VCaP (cell line): ENCODE data around the gene MRPL53.
A peak's percentile ranks its signal among the peaks of the same experiment; 100 is the strongest.

Experiments used
- H3K27ac ChIP-seq: fragments of 450-650 bp; 2 replicates; pipeline ENCODE4 v1.5.1; 2017
- TF ChIP-seq, protein P1 (sequence below): fragments of 450-650 bp; conservative IDR thresholded peaks from 2 replicates; pipeline ENCODE4 v1.5.1; 2017; ENCODE audit warnings: mild to moderate bottlenecking, moderate library complexity

MRPL53 gene

GRCh38 chr2:74457129-74457548, 15.3 kb downstream of the MRPL53 start:
- H3K27ac ChIP-seq = peak overlapping the region; percentile 96
- TF ChIP-seq, protein P1, sequence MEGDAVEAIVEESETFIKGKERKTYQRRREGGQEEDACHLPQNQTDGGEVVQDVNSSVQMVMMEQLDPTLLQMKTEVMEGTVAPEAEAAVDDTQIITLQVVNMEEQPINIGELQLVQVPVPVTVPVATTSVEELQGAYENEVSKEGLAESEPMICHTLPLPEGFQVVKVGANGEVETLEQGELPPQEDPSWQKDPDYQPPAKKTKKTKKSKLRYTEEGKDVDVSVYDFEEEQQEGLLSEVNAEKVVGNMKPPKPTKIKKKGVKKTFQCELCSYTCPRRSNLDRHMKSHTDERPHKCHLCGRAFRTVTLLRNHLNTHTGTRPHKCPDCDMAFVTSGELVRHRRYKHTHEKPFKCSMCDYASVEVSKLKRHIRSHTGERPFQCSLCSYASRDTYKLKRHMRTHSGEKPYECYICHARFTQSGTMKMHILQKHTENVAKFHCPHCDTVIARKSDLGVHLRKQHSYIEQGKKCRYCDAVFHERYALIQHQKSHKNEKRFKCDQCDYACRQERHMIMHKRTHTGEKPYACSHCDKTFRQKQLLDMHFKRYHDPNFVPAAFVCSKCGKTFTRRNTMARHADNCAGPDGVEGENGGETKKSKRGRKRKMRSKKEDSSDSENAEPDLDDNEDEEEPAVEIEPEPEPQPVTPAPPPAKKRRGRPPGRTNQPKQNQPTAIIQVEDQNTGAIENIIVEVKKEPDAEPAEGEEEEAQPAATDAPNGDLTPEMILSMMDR = no peak

DNA sequence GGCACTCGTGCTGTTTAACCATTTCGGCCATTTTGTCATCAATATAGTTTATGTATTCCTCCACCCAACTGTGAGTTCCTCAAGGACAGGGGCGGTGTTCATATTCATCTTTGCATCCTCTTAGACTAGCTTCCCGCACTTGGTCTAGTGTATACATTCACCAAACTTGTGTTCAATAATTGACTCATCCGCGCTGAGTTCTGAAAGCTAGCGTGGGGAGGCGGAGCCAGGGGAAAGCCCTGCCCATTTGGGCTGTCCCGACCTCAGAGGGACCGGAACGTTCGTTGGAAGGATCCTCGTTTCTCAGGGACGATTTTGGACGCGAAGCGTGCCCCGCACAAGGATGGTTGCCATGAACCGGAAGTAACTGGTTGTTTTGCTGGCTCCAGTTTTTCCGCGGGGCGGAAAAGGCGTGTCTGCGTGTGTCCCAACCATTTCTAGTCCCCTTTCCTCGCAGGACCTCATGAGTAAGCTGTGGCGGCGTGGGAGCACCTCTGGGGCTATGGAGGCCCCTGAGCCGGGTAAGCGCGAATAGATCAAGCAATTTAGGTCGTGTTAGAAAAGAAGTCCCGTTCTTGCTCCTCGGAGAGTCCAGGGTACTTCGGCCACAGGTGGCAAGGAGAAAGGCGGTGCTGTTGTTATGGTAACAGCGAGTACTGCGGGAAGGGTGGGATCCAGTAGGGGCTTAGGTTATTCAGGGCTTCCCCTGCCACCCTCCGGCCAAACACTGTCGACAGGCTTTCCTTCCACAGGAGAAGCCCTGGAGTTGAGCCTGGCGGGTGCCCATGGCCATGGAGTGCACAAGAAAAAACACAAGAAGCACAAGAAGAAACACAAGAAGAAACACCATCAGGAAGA, 17.6 kb downstream of the MRPL53 start, which contains the start of gene INO80B:
Gene INO80B (plus strand): TSS at position 434 of the 858 bp plus-strand sequence. CDS start 30 bp downstream, at position 464.
- TF ChIP-seq, protein P1 = no peak
- H3K27ac ChIP-seq = peak within 1 kb of the TSS; percentile 96

- no peak overlapping the region for H3K27ac ChIP-seq
- TF ChIP-seq, protein P1 = no peak
Measured at GRCh38 chr2:74450570-74451190, 21.8 kb downstream of the MRPL53 start.

- TF ChIP-seq, protein P1 = no peak
- H3K27ac ChIP-seq = no peak overlapping the region
Measured at GRCh38 chr2:74448771-74449170, 23.7 kb downstream of the MRPL53 start.

- TF ChIP-seq, protein P1 = no peak
- H3K27ac ChIP-seq = no peak overlapping the region
Measured at GRCh38 chr2:74447230-74447999, 25.1 kb downstream of the MRPL53 start.

DNA sequence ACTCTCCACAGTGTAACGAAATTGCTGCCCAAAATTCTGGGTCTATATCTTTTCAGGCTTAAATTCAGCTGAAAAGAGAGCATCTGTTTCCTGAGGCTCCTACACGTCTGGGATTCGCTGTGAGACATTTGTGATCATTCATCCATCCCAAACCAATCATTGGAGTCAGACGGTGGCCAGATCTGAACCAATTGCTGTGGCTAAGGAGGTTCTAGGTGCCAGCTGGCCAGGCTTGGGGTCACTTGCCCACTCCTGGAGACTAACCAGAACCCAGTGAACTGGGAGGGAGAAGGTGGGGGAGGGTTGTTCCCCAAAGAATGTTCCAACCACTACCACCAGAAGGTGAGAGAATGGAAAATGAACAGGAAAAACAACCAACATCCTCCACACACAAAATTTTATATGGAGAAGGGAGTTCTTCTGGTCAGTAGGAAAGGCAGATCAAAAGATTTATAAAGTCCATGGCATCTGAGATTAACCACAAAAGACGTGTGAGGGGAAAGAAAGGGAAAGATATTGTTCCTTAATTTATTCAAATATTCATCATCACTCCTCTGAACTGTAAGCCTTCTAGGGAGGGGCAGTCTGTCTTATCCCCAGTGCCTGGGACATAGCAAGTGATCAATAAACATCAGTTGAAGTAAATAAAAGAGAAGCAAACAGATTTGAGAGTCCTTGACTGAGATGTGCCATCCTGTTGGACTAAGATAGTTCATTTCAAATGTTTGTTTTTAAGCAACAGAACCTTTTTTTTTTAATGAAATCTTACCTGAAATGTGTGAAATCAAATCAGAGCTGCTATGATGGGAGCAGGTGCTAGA, 27.8 kb downstream of the MRPL53 start:
- TF ChIP-seq, protein P1 = no peak
- no peak overlapping the region for H3K27ac ChIP-seq

GRCh38 chr2:74442483-74443297, 29.8 kb downstream of the MRPL53 start:
- H3K27ac ChIP-seq = peak overlapping the region; percentile 93
